Left hindlimb (tissue), 1 donor: ENCODE measurements around the gene CGRRF1.

ENCODE experiments used
- DNase-seq: peaks from one replicate; pipeline ENCODE4 v3.0.0-alpha.2; 2018

The CGRRF1 gene

DNA sequence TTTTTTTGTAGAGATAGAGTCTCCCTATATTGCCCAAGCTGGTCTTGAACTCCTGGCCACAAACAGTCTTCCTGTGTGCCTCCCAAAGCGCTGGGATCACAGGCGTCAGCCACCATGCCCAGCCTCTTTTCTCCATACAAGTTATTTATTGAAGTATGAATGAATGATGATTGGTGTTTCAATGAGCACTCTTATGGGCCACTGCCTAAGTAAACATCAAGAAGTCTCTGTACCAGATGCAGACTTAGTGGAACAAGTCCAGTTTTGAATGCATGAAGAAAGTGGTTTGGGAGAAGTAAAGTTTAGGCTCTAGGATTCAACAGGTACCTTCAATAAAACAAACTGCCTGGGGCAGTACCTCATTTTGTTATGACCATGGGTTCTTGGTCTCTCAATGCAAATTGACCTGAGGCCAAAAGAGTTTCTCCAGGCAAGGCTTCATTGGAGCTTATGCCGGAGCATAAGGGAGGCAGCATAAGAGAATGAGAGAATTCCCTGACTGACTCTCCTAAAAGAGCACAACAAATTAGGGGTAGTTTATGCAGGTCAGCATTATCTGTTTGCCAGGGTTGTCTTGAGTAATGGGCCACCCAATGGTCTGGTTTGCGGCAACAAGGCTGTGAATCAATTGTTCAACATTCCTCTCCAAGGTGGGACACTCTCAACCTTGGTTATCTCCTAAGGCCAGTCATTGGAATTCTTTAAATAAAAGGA is 19.8 kb upstream of the CGRRF1 start:
- no peak for DNase-seq

DNA sequence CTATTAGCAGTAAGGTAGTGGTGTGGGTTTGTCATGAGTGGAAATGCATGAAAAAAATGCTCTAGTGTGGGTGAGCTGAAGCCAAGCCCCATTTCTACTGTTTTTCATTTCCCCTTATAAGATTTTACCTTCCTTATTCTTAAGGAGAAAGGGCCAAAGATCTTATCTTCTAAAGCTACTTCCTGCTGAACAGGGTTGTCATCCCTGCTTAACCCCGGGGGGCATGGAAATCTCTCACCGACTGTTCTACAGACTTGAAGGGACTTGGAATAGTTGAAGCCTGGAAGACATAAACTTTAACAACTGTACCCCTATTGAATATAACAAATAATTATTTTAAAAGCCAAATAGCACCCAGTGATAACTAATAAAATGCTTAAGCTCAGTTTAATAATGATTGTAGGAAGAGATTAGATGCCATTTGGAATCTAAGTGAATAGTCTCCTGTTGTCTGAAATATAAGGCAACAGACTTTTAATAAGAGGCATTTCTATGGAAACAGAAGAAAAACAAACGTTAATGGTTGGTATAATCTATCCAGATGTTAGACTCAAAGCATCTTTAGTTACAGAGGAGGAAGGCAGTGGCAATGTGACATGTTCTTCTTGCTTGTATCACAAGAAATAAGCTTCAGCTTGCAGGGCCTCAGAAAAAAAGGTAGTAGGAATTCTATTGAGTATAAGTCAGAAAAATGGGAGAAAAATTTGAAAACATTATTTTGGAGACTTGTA is 19.1 kb upstream of the CGRRF1 start:
- no peak for DNase-seq

DNA sequence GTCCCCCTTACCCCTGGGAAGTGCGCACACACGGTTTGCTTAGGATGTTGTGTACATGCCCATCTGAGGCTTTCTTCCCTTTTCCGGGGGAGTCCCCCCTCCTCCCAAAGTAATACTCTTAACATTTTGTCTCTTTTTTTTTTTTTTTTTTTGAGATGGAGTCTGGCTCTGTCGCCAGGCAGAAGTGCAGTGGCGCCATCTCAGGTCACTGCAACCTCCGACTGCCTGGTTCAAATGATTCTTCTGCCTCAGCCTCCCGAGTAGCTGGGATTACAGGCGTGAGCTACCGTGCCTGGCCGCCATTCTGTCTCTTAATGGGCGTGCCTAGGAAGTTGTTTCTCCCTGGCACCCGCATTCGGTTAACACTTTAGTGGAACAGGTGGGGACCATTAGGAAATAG is 16.4 kb upstream of the CGRRF1 start:
- DNase-seq, result no peak

DNA sequence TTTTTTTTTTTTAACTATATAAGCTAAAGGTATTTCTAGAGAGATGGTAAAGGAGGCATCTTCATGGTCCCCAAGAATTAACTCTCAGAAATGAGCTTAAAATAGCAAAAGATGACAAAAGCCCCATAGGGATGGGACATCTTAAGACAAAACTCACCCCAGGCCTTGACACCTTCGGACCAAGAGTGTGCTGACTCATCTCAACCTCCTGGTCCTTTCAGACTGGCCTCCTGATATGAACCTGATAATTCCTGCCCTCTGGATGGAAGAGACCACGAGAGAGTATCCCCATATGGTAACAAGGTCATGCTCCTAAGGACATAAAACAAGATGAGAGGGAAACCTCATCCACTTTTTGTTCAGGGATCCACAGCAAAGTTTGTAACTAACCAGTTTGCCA is 12.5 kb upstream of the CGRRF1 start:
- DNase-seq, result no peak

DNA sequence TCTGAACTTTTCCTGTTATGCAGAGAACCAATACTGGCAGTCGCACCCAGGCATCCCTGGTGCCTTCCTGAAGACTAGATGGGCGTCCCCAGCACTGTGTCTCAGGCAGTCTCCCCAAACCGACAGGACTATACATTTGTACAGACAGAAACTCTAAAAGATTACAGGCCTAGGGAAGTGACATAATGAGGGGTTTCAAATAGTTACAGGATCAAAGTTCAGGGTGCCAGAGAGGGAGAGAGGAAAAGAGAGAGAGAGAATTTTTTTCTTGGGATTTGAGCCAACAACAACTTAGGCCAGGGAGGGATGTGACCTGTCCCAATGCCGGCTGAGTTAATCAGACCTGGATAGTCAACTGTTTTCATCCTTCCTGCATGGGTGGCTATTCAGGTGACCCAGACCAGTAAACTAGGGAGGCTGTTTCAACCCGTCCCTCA is 11.6 kb upstream of the CGRRF1 start:
- no peak for DNase-seq

DNA sequence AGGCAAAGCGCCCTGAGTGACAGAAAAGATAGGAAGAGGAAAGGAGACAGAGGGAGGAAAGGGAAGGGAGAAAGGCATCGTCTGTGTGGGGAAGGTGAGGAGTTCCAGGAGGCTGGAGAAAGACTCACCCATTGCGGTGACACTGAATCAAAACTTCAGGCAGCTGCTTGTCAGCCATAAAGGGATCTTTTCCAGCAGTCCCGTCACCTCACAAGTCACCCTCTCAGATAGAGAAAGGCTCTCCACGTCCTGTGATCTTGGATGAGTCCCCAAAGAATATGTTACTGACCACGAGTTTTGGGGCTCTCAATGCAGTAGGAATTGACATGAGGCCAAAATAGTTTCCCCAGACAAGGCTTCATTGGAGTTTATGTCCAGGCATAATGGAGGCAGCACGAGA is 11.1 kb upstream of the CGRRF1 start:
- no peak for DNase-seq

DNA sequence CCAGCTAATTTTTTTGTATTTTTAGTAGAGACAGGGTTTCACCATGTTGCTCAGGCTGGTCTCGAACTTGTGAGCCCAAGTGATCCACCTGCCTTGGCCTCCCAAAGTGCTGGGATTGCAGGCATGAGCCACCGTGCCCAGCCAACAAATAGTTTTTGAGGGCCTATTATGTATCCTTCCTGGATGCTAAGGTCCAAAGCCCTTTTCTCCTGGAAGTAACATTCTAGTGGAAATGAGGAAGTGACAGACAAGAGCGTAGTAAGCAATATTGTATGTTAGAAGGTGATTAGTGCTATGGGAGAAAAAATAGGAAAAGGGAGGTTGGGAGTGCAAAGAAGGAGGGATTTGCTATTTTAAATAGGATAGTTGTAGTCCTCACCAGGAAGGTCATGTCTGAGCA is 9.0 kb upstream of the CGRRF1 start:
- no peak for DNase-seq

DNA sequence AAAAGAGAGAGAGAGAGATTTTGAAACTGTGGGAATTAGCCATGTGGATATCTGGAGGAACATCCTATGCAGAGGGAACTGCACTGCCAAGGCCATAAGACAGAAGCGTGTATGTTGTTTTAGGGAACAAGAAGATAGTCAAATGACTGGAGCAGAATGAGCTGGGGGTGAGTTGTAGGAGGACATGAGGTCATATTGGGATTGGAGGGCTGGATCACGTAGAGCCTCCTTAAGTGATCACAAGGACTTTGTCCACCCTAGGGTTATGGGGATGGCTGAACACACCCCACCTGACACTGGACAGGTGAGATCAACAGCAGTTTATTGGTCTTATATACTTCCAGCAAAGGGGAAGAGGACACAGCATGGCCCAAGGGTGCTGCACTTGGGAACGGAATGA is 8.2 kb upstream of the CGRRF1 start:
- DNase-seq, result no peak

DNA sequence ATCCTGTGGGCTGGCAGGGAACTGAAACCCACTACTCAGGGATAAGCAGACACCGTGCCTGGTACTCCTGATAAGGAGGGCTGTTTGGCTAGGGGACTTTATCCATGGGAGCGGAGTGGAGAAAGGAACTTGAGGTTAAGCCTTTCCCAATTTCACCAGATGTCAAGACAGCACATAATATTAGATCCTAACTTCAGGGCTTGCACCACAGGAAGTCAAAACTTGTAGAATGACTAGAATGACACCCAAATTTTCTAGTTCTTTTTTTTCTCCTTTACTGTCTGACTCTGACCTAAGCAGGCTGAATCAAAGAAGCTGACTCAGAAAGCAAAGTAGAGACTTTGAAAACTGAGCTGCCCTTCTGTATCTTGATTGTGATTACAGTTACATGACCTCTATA is 7.1 kb upstream of the CGRRF1 start:
- no peak for DNase-seq

DNA sequence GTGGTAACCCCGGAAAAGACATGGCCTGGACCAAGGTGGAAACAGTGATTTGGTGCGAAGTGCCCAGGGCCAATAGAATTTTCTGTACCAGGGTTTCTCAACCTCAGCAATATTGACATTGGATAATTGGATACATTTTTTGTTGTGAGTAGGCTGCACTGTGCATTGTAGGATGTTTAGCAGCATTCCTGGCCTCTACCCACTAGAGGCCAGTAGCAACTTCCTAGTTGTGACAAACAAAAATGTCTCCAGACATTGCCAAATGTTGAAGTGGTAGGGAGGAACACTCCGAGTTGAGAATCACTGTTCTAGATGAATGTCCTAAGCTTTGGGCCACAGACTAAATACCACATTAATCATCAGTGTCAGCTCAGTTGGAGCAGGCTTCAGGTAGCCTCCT is 6.2 kb upstream of the CGRRF1 start:
- DNase-seq, result no peak

DNA sequence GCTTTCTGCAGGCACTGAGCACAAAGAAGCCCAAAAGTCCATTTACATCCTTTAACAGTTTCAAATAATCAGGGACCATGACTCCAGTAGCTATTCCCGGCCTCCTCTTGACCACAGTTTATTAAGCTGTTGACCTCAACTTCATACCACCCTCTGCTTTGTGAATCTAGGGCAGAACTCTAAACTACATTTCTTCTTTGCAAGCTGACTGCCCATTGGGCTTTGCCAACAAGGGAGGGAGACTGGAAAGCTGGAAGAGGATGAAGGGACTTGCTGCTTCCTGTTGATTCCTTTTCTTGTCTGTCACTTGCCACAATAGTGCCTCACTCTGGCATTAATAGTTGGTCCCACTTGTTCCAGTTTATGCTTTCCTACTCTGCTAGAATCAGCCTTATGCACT is 2.7 kb downstream of the CGRRF1 start:
- DNase-seq, result no peak

DNA sequence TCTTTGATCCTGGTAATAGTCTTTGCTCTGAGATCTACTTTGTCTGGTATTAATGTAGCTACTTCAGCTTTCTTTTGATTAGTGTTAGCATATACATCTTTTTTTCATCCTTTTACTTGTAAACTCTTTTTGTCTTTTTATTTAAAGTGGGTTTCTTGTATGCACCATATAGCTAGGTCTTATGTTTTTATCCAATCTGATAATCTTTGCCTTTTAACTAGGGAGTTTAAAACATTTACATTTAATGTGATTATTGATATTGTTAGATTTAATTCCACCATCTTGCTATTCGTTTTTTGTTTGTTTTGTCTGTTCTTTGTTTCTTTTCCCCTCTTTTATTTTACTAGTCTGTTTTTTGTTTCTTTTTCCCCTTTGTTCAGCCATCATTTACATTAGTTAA is 6.0 kb downstream of the CGRRF1 start:
- DNase-seq, result no peak

DNA sequence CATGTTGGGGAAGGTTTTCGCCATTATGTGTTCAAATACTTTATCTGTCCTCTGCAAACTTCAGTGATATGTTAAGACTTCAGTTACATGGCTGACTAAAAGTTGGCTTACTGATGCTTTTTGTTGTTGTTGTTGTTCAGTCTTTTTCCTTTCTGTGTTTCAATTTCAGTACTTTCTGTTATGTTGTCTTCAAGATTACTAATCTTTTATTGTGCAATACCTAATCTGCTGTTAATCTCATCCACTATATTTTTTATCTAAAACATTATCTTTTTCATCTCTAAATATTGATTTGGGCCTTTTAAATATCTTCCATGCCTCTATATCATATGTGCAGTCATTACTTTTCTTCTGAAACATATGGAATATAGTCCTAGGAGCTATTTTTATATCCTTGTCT is 7.0 kb downstream of the CGRRF1 start:
- DNase-seq, result no peak

DNA sequence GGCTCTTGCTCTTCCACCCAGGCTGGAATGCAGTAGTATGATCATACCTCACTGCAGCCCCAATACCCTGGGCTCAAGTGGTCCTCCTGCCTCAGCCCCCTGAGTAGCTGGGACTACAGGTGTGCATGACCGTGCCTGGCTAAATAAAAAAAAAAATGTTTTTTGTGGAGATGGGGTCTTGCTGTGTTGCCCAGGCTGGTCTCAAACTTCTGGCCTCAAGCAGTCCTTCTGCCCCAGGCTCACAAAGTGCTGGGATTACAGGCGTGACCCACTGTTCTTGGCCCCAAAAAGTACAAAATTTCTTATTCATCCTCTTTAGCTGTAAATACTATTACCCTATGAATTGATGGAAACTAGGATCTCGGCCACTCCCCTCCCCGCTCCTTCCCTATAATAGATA is 14.7 kb downstream of the CGRRF1 start:
- DNase-seq, result no peak

DNA sequence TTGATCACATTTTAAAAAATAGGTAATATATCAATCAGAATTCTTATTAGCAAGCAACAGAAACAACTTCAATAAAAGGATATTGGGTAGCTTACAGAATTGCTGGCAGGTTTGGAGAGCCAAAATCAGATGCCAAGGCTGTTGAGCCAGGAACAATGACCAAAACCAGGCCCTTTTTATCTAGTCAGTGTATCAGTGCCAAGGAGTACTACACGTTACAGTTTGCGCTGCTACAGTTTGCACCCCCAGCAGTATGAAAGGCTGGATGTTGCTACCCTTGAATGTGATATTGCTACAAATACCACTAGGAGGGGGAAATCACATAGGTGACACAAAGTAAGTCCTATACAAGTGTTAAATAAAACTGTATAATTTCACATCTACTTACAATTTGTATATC is 19.3 kb downstream of the CGRRF1 start:
- no peak for DNase-seq

DNA sequence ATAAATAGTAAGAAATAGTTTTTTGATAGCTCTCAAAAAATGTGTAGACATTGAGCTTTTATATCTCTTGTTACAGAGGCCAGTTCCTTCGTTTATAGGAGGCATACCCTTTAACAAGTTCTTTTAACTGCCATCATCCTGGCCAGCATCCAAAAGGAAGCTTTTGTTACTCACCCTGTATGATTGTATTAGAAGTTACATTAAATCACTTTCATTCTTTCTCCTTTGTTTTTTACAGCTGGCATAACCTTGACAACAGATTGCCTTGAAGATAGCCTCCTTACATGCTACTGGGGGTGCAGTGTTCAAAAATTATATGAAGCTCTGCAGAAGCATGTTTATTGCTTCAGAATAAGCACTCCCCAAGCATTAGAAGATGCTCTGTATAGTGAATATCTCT is 20.1 kb downstream of the CGRRF1 start:
- DNase-seq, result no peak

DNA sequence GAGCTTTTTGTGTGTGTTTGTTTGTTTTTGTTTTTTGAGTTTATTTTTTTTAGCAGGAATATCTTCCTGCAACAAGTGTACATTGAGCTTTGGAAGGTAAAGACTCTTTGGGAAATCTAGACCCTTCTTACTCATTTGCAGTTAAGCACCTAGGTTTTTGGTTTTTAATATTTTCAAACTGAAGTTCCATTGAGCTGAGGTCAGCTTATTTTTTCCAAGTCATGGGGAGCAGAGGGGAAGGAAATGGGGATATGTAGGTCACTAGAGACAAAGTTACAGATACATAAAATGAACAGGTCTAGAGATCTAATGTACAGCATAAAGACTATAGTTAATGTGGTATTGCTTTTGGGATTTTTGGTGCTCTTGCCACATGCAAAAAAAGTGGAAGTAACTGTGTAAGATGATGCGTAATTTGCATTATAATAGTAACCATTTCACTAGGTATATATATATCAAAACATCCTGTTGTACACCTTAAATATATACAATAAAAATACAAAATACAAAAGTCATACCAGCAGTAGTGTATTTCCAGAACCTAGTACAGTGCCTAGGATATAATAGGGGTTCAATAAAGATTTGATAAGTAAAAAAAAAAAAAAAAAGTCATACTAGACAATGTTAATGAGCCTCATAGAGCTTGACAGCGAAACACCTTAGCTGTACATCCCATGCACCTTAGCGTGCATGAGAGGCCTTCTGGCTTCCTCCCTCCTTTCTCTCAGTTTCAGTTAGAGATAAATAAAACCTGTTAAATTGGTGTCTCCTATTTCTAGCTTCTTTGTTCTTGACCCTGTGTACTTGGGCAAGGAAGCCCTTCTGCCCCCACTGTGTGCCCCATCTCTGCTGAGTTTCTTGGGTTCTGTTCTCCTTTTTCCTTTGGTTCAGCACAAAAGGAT is 22.7 kb downstream of the CGRRF1 start:
- DNase-seq, result no peak

DNA sequence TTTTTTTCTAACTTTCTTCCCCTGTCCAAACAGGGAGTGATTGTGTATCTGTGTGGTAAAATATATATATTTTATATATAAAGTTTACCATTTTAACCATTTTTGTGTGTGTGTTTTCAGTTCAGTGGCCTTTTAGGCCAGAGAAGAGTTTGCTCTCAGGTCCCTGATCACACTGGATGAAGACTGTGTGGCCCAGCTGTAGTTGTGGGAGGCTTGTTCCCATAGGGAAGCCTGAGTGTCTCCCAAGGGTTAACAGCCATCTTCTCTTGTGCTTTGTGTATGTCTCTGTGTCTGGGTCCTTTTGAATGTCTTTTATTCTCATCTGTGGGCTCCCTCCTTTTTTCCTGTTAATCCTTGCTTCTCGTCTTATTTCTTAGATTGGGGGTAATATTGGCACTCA is 23.4 kb downstream of the CGRRF1 start:
- no peak for DNase-seq

DNA sequence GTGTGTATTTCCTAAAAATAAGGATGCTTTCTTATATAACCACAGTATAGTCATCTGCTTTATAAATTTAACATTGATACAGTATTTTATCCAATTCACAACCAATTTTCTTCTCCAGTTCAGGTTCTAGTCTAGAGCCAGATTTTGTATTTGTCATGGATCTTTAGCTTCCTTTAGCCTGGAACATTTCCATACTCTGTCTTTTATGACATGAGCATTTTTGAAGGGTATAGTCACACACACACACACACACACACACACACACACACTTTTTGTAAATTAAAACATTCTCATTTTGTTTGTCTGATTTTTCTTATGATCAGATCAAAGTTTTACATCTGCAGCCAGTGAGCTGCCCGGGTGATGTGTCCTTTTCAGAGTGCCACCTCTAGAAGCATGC is 25.4 kb downstream of the CGRRF1 start:
- no peak for DNase-seq

DNA sequence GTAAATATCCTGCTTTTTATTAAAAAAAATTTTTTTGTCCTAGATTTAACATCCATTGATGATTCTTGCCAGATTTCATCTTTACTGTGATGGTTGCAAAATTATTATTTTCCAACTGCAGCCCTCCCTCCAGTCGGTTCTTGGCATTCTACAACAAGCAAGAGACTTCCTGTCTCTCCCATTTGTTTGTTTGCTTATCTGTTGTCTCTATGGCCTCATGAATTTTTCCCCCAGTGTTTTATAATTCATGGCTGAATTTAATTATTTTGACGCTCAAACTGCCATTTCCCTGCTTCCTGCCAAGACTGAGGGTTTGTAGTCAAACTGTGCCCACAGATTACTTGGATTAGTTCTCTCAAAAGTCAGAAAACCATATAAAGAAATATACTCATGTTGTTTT is 25.9 kb downstream of the CGRRF1 start:
- DNase-seq, result no peak

DNA sequence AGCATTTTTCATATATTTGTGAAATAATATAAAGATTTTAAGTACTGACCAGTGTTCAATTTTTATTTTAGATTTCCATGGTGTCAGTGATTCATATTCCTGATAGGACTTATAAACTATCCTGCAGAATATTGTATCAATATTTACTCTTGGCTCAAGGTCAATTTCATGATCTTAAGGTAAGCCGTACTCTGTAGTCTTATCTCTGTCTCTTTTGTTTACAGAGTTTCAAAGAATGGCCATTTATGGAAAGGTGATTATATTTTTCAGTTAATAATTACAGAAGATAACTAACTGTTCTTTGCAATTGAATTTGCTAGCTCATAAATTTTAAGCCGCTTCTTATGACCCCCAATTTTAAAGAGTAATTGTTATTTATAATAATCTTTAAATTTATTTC is 27.9 kb downstream of the CGRRF1 start:
- no peak for DNase-seq

DNA sequence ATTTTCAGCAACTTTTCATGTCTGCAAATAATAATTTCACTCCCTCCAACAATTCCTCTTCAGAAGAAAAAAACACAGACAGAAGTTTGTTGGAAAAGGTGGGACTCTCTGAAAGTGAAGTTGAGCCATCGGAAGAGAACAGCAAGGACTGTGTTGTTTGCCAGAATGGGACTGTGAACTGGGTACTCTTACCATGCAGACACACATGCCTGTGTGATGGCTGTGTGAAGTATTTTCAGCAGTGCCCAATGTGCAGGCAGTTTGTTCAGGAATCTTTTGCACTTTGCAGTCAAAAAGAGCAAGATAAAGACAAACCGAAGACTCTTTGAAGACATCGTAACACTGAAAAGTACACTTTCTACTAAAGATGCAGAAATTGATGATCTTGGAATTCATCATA is 28.3 kb downstream of the CGRRF1 start:
- no peak for DNase-seq

DNA sequence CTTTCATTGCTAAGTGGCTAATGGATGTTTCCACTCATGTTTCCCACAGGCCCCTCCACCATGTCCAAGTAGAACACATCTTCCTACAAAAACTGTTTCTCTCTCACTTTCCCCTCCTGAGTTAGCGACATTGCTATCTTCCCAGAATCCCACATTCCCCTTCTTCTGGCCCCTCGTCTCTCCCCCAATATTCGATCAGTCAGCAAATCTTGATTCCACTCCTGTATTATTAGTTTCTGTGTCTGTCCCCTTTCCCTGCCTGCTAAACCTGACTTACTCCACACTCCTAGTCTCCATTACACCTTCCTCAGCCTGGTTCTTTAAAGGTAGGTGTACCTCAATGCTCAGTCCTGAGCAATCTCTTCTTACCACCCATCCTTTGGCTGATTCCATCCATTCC is 37.9 kb downstream of the CGRRF1 start:
- DNase-seq, result no peak

DNA sequence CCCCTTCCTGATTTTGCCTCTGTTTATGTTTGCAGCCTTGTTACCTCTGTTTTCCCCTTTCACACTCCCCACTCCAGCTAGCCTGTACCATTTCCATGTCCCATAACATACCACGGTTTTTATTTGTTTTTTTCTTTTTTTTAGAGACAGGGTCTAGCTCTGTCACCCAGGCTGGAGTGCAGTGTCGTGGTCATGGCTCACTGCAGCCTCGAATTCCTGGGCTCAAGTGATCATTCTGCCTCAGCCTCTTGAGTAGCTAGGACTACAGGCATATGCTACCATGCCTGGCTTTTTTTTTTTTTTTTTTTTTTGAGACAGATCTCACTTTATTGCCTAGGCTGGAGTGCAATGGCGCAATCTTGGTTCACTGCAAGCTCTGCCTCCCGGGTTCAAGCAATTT is 38.8 kb downstream of the CGRRF1 start:
- DNase-seq, result no peak
